Activated CD8-positive, alpha-beta T cell treated with anti-CD3 and anti-CD28 coated beads for 36 hours (primary cell): ENCODE results near the gene LAMA4. TPM values are rescaled to one million over a fixed set of nuclear protein-coding genes. Genes with fewer than 3 reads are reported as not detected.

Experiments
- ATAC-seq: fragments of 200-7000 bp; cut with Tn5 transposase; one replicate; pipeline ENCODE4 v1.10.0; 2021; ENCODE audit warnings: mild to moderate bottlenecking, moderate library complexity
- CTCF ChIA-PET: fragments of 350-600 bp; sonication (Branson Sonifier 250); formaldehyde crosslinking; loops from one replicate; lab custom pipeline; 2021; ENCODE audit warnings: antibody characterized with exemption; lab: Charles Lee
- POLR2A ChIA-PET: fragments of 350-600 bp; sonication (Branson Sonifier 250); formaldehyde crosslinking; loops from one replicate; lab custom pipeline; 2021; ENCODE audit warnings: antibody characterized with exemption; lab: Charles Lee
- DNase-seq: peaks from one replicate; pipeline ENCODE4 v3.0.0-alpha.2; 2020
- H3K27ac Mint-ChIP-seq: one replicate; pipeline ENCODE4 v1.8.0; 2021; ENCODE audit warnings: mild to moderate bottlenecking, mixed read lengths
- H3K27me3 Mint-ChIP-seq: one replicate; pipeline ENCODE4 v1.8.0; 2021; ENCODE audit warnings: mixed read lengths
- H3K36me3 Mint-ChIP-seq: one replicate; pipeline ENCODE4 v1.8.0; 2021; ENCODE audit warnings: low read depth, mixed read lengths
- H3K4me1 Mint-ChIP-seq: one replicate; pipeline ENCODE4 v1.8.0; 2021; ENCODE audit warnings: low read depth, mixed read lengths
- H3K4me3 Mint-ChIP-seq: one replicate; pipeline ENCODE4 v1.8.0; 2021; ENCODE audit warnings: mild to moderate bottlenecking, moderate library complexity, mixed read lengths
- H3K9me3 Mint-ChIP-seq: one replicate; pipeline ENCODE4 v1.8.0; 2021; ENCODE audit warnings: mixed read lengths
- intact Hi-C: fragments of 100-400 bp; cut with micrococcal nuclease; formaldehyde crosslinking; loops from one replicate; pipeline ENCODE4 v1.10.0; 2022
- total RNA-seq, 2 experiments: library from RNA; stranded (reverse); gene quantifications; one replicate each; pipeline ENCODE4 v1.2.3, GENCODE V29; 2021
- TF ChIP-seq, protein P1 (sequence below): fragments of 200-600 bp; IDR thresholded peaks from one replicate; pipeline ENCODE4 v1.8.0; 2022; ENCODE audit warnings: antibody characterized with exemption, mild to moderate bottlenecking

Gene LAMA4
- total RNA-seq, 2 experiments from 2014 or later = not detected

GRCh38 chr6:112279031-112279935 lies 24.9 kb upstream of the LAMA4 start:
- ATAC-seq = no peak
- POLR2A ChIA-PET = interaction anchor here (1.4 kb wide), 1 partner anchor 26 kb away, joined by 3 read pairs; no protein-coding TSS in a partner anchor
- H3K4me3 Mint-ChIP-seq = no peak overlapping the region
- TF ChIP-seq, protein P1, sequence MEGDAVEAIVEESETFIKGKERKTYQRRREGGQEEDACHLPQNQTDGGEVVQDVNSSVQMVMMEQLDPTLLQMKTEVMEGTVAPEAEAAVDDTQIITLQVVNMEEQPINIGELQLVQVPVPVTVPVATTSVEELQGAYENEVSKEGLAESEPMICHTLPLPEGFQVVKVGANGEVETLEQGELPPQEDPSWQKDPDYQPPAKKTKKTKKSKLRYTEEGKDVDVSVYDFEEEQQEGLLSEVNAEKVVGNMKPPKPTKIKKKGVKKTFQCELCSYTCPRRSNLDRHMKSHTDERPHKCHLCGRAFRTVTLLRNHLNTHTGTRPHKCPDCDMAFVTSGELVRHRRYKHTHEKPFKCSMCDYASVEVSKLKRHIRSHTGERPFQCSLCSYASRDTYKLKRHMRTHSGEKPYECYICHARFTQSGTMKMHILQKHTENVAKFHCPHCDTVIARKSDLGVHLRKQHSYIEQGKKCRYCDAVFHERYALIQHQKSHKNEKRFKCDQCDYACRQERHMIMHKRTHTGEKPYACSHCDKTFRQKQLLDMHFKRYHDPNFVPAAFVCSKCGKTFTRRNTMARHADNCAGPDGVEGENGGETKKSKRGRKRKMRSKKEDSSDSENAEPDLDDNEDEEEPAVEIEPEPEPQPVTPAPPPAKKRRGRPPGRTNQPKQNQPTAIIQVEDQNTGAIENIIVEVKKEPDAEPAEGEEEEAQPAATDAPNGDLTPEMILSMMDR = no peak
- peaks cover 37% of the 10 kb centered on the region for H3K27me3 Mint-ChIP-seq
- H3K27ac Mint-ChIP-seq = no peak overlapping the region
- intact Hi-C loops = no loop called here
- no peaks in the 10 kb centered on the region for H3K36me3 Mint-ChIP-seq
- CTCF ChIA-PET = interaction anchor here (0.7 to 1.4 kb wide), 3 partner anchors 10 to 99 kb away, joined by 3 to 5 read pairs (median 3); no protein-coding TSS in a partner anchor
- no peaks in the 10 kb centered on the region for H3K4me1 Mint-ChIP-seq
- DNase-seq = no peak
- no peaks in the 10 kb centered on the region for H3K9me3 Mint-ChIP-seq

DNA sequence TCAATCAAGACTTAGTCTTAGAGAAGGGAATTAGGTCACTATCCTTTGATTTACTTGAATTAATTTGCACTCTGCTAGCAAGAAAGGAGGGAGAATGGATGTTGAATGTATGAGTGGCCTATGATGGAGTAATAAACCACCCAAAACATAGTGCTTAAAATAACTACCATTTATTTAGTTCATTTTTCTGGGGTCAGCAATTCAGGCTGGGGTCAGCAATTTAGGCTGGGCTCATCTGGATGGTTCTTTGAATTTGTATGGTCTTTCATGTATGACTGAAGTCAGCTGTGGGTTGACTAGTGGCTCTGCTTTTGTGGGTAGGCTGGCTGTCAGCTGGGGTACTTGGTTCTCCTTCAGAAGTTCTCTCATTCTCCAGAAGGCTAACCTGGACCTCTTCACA lies 21.0 kb upstream of the LAMA4 start:
- DNase-seq (no peak), ATAC-seq (no peak)
- no peaks in the 10 kb centered on the region for H3K9me3 Mint-ChIP-seq
- H3K4me1 Mint-ChIP-seq = no peaks in the 10 kb centered on the region
- intact Hi-C loops = no loop called here
- H3K36me3 Mint-ChIP-seq = no peaks in the 10 kb centered on the region
- ChIA-PET CTCF (no interaction called here), POLR2A (interaction anchor here (1.0 kb wide), 1 partner anchor 10 kb away, joined by 3 read pairs; no protein-coding TSS in a partner anchor)
- H3K4me3 Mint-ChIP-seq = no peak overlapping the region
- peaks cover 17% of the 10 kb centered on the region for H3K27me3 Mint-ChIP-seq
- no peak overlapping the region for H3K27ac Mint-ChIP-seq
- TF ChIP-seq, protein P1 = no peak

DNA sequence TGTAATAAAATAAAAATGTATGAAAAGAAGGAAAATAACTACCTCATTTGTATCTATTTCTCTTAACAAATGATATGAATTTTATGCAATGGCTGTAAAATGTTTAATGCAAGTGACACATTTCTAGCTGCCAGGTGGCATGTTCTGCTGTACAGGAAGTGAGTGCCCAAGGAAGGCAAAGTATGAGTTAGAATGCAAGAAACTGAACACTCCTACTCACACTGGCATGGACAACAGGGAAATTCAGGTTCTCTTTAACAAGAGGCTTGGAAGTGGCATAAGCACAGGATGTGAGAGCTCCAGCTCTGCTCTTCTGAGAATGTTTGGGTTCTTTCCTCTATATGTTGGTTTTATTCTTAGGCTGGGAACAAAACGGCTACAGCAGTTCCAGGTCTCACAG lies 20.4 kb upstream of the LAMA4 start:
- intact Hi-C loops = no loop called here
- no peak overlapping the region for H3K27ac Mint-ChIP-seq
- peaks cover 14% of the 10 kb centered on the region for H3K27me3 Mint-ChIP-seq
- no peak for ATAC-seq
- DNase-seq = no peak
- ChIA-PET POLR2A (interaction anchor here (1.0 kb wide), 1 partner anchor 10 kb away, joined by 3 read pairs; no protein-coding TSS in a partner anchor), CTCF (no interaction called here)
- peaks cover 2% of the 10 kb centered on the region for H3K4me1 Mint-ChIP-seq
- no peaks in the 10 kb centered on the region for H3K36me3 Mint-ChIP-seq
- TF ChIP-seq, protein P1 = no peak
- H3K9me3 Mint-ChIP-seq = no peaks in the 10 kb centered on the region
- H3K4me3 Mint-ChIP-seq = no peak overlapping the region

GRCh38 chr6:112272799-112273198 lies 18.4 kb upstream of the LAMA4 start:
- no peaks in the 10 kb centered on the region for H3K36me3 Mint-ChIP-seq
- no peak for DNase-seq
- POLR2A ChIA-PET = no interaction called here

More at GRCh38 chr6:112272799-112273198, 18.4 kb upstream of the LAMA4 start:
- H3K4me3 Mint-ChIP-seq = no peak overlapping the region
- H3K4me1 Mint-ChIP-seq = peaks cover 3% of the 10 kb centered on the region
- no peak for ATAC-seq
- H3K27me3 Mint-ChIP-seq = peaks cover 10% of the 10 kb centered on the region
- intact Hi-C loops = no loop called here
- no peak overlapping the region for H3K27ac Mint-ChIP-seq
- no peaks in the 10 kb centered on the region for H3K9me3 Mint-ChIP-seq
- TF ChIP-seq, protein P1 = no peak
- CTCF ChIA-PET = interaction anchor here (1.1 kb wide), 1 partner anchor 93 kb away, joined by 3 read pairs; no protein-coding TSS in a partner anchor
